ENCODE results near the gene HIP1R.

DNA sequence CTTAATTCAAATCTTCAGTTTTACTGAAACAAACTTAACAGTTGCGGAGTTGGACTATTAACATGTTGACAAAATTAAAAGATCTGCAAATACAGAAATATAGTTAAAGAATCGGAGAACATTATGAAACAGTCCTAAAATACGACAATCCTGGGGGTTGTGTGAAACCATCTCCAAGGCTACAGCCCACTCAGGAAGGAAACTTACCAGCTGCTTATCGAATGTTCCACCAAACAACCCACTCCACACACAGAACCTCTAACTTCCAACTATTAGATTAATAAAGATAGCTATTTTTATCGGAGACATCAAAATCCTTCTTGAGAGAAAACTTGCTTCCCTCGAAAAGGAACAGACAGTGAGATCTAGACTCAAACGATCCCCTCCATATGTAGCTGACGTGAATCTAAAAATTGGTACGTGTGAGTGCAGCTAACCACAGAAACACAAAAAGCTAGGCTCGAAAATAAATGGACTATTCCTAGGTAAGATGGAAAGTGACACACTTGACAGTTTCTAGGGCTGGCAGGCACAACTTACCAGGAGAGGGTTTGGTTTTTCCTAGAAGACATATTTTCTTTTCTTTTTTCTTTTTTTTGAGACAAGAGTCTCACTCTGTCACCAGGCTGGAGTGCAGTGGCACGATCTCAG lies 47.8 kb downstream of the HIP1R start:
- TF ChIP-seq, protein P1, sequence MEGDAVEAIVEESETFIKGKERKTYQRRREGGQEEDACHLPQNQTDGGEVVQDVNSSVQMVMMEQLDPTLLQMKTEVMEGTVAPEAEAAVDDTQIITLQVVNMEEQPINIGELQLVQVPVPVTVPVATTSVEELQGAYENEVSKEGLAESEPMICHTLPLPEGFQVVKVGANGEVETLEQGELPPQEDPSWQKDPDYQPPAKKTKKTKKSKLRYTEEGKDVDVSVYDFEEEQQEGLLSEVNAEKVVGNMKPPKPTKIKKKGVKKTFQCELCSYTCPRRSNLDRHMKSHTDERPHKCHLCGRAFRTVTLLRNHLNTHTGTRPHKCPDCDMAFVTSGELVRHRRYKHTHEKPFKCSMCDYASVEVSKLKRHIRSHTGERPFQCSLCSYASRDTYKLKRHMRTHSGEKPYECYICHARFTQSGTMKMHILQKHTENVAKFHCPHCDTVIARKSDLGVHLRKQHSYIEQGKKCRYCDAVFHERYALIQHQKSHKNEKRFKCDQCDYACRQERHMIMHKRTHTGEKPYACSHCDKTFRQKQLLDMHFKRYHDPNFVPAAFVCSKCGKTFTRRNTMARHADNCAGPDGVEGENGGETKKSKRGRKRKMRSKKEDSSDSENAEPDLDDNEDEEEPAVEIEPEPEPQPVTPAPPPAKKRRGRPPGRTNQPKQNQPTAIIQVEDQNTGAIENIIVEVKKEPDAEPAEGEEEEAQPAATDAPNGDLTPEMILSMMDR (IDR thresholded peaks at IDR 0.05), result no peak
- no peak for TF ChIP-seq ZFX (IDR thresholded peaks at IDR 0.05; ENCODE audit: borderline replicate concordance)
